NCI-H1105 (cell line): Measurements from ENCODE around the gene SH3GL2.
A peak's percentile ranks its signal among the peaks of the same experiment; 100 is the strongest.
"Not testable (repeated sequence)": the region's sequence is repeated elsewhere in the genome, so short reads cannot be mapped to it uniquely, and the experiment has no call there.

Experiments used
- DNase-seq: peaks from one replicate; lab custom pipeline; 2025; lab: John Stamatoyannopoulos, UW

SH3GL2 gene

DNA sequence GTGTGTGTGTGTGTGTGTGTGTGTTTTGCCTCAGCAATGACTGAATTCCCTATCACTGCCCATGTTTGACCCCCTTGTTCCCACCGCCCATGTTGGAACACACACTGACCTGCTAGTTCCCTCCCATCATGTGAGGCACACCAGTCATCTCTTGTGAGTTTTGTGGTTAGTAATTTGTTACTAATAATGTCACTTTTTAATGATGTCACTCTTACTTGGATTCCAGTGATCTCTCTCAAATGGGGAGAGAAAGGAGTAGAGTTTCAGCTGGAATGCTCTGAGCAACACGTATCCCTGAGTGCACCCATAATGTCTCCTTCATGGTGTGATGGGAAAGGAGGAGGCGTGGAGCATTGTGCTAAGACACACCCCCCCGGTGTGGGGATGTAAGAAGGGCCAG is 172.6 kb downstream of the SH3GL2 start:
- DNase-seq = no peak

DNA sequence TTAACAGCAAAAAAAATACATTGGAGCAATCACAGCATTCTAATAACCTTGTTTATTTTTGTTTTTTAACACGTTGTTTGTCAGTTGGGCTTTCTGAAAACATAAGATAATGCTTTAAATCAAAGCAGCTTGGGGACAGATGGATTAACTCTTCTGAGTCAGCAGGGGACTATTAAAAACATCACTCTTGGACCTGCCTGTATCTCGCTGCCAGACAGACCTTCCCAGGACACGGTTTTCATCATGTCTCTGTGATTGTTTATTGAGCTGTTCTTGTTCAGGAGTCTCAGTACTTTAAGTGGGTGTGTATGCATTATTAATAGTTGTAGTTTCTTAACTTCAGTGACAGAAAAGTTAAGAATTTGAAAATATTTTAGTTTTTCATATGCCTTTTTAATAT is 173.2 kb downstream of the SH3GL2 start:
- DNase-seq = no peak

DNA sequence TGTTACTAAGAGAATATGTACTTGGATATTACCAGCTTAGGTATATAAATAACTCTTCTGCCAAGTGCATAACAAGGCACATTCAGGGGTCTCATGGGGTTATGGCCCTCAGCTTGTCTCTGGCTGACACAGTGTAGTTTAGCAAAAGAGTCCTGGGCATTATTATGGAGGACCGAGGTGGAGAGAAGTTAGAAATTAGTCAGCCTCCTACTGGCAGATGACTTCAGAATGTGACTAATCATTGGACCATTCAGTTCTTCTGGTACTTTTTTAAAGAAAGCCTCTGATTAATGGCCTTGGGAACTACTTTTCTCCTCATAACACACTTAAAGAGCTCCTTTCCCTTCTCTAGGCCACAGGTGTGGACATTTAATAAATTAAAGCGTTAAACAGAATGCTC is 178.9 kb downstream of the SH3GL2 start:
- no peak for DNase-seq

DNA sequence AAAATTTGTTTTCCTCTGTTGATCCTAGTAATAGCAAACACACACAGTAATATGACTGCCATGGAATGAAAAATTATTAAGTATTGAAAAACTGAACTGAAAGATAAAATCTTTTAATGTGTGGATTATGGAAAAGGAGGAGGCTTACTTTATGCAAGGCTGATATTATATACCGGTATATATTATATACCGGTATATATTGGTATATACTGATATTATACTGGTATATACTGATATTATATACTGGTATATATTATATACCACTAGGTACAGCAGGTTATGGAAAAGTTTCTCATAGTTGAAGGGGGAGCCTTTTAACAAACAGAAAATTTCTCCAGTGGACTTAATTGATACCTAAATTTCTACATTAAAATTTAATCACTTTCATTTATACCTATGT is 181.4 kb downstream of the SH3GL2 start:
- DNase-seq = no peak

DNA sequence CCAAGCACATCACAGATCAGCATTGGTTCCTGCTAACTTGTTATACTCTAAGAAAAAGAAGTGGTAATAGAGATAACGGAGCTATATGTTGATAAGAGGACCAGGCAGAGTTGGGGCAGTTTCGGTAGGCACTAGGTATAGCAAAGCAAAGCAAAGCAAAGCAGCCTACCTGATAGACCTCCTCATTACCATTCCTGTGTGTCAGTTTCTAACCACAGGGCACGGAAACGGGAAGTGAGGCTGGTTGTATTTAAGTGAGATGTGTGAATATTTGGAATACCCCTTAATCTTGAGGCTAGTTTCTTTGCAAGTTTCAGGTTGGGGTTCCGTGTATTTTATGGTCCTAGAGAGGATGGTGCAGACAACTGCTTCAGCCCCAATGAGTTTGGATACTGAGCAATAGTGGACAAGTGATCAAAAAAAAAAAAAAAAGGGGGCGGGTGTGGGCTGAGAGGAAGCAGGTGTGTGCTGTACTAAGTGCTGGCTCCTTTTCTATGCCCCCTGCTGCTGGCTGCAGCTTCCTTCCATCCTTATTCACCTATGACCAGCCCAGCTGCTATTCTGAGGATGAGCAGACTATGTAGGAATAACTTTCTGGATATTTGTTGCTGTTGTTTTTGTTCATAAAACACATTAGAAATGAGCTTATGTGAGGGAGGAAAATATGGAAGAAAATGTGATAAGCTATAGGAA is 183.3 kb downstream of the SH3GL2 start:
- no peak for DNase-seq

DNA sequence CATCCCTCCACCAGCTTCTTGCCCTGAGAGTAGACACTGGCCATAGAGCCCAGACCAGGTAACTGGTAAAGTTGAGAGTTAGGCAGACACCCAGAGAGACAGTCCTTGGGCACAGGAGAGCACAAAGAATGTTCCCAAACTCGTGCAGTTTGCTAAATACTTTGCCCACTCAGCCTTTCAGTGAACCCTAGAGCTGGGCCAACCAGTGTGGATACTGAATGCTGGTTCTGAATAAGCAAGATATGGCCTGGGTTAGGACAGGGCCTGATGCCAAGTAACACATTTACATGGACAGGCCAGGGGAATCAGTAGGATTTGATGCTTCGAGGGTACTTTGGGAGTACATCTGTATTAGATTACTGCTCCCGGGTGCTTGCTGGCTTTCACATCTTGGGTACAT is 185.4 kb downstream of the SH3GL2 start:
- no peak for DNase-seq

DNA sequence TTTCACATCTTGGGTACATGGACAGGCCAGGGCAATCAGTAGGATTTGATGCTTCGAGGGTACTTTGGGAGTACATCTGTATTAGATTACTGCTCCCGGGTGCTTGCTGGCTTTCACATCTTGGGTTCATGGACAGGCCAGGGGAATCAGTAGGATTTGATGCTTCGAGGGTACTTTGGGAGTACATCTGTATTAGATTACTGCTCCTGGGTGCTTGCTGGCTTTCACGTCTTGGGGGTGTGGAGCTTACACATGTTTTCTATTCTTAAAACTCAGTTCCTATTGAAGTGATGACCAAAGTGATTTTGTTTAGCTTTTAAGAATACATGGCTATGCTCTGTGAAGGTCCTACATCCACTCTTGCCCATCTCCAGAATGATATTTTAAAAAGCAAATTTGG is 186.3 kb downstream of the SH3GL2 start:
- not testable (repeated sequence) for DNase-seq

DNA sequence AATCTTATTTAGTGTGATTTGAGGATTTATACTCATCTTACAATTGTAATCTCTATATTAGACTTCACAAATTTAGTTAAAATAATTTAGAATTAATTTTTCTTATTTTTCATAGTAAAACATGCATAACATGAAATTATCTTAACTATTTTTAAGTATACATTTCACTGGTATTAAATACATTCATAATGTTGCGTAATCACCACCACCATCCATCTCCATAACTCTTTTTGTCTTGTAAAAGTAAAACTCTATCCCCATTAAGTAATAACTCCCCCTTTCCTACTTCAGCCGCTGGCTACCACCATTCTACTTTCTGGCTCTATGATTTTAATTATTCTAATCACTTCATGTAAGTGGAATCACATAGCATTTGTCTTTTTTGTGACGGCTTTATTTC is 193.4 kb downstream of the SH3GL2 start:
- no peak for DNase-seq

DNA sequence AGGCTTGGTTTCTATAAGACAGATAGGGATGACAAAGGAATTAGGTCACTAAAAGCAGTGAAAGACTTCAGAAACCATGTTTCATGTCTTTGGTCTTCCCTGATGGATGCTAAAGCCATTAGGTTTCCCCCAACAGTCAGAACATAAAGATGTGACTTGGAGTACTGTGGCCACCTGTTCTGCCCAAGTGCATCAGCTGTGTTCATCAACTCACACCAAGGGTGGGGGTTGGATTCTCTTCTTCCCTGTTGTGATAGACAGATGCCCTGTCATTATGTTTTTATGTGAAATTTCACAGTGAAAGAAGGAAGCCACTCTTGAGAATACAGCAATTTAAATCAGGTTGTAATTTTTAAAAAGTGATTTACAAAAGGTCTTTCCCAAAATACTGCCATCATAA is 196.8 kb downstream of the SH3GL2 start:
- DNase-seq = no peak

DNA sequence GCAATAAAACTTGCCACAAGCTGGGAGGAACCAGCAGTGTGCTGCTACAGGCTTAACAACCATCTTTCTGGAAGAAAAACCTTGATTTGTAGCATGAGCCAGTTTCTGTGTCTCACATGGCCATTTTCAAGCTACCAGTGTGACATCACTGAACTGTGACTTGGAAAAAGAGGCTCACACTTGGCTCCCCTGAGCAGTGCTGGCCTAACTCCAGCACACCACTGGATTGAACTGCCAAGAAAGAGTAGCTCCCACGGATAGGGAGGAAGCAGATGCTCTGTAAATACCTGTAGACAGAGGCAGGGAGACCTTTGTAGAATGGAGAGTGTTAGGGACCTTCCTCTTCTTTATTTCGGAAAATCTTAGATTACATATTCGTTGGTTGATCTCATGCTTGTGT is 197.9 kb downstream of the SH3GL2 start:
- no peak for DNase-seq

DNA sequence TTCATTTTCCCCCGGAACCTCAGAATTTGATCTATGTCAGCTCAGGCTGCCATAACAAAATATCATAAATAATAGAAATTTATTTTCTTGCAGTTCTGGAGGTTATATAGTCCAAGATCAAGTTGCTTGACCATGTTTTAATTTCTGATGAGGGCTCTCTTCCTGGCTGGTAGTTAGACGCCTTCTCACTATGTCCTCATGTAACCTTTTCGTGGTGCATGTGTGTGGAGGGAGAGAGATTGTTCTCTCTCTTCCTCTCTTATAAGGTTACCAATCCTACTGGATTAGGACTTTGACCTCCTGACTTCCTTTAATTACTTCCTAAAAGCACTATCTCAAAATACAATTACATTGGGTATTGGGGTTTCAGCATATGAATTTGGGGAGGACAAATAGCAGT is 198.6 kb downstream of the SH3GL2 start:
- no peak for DNase-seq

DNA sequence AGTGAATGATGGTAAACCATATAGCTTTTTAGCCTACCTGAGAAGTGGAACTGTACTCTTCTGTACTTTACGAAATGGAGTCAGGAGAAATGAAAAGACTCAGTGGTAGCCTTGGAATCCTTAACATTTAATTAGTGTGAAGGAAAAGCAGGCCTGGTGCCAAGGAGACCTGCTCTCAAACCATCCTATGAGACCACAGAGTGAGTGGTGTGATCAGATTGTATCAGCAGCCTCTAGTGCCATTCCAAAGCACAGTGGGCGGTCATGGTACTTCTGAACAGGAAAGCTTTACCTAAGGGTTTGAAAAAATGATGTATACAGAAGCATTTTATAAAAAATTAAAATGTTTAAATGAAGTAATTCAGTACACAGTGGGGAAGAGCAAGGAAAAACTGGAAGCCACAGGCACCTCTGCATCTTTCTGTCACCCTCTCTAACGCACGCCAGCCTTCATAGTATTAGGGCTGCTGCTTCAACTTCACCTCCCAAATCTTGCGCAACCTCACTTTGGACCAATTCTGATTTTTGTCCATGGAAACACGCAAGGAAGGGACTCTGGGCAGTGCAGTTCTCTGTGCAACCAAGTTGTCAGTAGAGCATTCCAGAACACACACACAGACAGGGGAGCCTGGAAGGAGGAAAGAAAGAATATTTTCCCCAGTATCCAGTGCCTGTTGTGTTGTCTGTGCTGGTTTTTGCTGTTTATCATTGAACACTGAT is 203.7 kb downstream of the SH3GL2 start:
- DNase-seq = no peak

DNA sequence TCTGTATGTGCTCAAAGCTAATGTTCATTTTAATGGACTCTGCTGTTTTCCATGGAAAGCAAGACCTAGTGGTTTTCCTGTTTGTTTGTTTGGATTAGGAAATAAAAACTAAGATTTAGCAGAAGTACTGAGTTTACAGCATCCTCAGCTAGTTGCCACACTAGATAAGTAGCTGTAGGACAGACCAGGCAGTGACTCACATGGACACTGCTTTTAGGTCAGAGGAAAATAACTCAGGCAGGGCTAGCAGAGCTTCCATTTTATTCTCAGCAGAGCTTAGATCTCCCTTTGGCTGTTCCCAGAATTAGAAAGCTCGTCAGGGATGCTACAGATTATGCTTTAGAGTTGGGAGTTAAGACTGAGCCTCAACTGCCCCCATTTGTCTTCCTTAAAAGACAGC is 204.4 kb downstream of the SH3GL2 start:
- DNase-seq = no peak

DNA sequence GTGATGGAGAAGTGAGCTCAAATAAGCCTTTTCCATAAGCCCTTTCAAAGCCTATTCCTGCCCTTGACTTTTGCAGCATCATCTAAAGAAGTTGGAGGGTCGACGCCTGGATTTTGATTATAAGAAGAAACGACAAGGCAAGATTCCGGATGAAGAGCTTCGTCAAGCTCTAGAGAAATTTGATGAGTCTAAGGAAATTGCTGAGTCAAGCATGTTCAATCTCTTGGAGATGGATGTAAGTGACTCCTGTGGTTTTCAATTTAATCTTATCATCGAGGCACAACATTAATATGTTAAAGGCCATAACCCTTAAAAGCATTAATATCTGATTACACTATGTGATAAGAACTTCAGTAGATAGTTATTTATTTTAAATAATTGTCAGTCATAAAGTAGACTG is 210.4 kb downstream of the SH3GL2 start:
- no peak for DNase-seq

DNA sequence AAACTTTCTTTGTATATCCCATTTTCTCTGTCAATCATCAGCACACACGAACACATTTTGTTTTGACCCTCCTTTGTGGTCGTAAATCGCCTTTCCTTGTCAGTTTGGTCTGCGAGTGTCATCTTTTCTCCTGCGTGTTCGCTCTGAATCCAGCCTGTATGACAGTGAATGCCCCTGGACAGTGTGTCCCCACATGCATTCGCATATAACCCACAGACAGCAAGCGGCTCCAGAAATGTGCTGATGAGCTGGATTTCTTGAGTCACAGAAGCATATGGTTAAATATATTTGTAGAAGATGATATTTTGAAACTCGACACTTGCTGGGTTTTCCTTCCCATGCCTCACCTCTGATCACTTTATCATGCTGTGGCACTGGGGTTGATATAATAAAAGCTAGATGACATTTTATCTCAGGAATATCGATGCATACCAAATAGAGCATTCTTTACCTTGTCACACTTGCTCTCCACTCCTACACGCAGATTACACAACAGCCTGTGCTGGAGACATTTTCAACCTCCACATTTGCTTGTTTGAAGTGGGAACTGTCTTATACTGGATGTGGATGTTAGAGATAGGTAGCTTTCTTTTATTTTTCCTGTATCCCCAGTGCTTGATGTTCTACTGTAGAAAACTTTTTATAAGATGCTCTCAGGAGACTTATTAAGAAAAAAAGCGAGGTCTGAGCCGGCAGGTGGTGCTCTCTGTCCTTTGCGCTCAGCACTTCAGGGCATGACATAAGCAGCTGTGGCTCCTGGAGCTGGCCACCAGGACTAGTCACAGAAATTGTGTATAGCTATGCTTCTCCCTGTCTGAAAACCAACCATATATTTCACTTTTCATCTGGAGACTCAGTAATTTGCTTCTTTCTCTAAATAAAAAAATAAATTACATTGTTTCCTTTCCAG is 215.1 kb downstream of the SH3GL2 start:
- DNase-seq = no peak

DNA sequence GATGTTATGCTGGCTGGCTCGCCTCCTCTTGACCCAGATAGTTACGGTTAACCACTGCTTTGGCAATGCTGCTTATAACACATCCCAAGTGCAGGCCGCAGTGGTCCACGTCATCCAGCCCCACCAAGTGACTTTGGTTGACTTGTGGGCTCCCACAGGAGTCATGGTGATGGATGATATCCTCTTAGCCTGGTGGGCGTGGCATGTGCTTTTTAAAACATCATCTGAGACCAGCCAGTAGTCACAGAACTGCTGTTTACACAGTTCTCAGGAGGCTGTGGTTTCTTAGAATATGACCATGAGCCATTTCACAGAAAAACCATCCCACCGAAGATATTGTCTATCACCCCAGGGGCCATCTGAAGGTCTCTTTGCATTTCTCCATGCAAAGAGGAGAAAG is 216.9 kb downstream of the SH3GL2 start:
- DNase-seq = no peak

DNA sequence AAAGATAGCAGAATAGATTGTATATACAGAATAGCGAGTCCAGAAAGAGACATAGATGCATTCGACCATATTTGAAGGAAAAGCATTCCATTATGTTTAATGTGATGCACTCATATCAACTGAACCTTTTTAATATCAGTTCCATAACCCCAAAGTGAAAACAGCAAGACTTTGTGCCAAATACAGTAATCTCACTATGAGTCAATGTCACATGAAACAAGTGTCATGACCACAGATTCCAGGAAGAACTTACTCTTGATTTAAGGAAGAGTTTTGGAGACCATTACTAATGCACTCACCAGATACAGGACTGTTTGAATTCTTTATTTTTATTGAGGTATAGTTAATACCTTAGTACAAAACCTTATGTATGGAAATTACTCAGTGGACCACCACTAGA is 220.5 kb downstream of the SH3GL2 start:
- no peak for DNase-seq

DNA sequence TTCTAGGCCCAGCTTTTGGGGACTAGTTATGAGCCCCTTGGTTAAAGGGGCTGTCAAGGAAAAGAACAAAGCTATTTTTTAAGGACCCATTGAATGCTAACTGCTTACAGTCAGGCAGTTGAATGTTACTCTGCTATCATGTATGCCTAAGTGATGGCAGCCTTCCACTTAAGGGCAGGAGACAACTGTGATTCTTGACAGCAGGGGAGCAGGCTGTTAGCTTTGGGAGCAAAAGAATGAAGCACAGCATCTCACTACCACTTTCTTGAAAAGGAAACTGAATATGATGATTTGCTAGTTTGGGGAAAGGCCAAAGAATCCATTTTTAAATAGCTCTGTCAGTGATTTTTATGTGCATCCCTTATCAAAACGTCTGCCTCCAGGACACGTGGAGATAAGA is 221.6 kb downstream of the SH3GL2 start:
- DNase-seq = no peak

DNA sequence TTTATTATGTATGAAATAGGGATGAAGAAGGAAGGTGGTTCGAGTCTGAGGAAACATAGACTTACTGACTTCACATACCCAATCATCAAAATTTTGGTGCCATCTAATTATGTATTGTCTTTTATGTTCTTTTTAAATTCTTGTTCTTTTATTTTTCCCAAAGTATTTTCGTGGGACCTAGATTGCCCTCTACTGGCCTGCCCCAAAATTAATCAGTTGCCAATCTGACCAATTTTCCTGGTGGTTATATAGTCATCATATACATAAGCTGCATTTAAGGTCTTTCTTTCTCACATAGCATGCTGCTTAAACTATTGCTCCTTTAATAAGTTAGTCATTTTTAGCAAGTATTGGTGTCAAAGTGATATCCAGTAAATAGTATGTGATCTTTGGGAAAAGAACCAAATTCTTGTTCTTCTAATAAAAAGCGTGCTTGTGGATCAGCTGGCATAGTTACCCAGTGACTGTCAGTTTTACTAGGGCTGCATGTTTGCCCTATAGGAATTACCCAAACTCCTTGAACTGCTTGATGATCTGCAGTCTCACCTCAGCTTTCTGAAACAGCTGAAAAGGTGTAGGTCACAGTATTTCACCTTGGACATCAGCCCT is 223.5 kb downstream of the SH3GL2 start:
- DNase-seq = peak; percentile 5

DNA sequence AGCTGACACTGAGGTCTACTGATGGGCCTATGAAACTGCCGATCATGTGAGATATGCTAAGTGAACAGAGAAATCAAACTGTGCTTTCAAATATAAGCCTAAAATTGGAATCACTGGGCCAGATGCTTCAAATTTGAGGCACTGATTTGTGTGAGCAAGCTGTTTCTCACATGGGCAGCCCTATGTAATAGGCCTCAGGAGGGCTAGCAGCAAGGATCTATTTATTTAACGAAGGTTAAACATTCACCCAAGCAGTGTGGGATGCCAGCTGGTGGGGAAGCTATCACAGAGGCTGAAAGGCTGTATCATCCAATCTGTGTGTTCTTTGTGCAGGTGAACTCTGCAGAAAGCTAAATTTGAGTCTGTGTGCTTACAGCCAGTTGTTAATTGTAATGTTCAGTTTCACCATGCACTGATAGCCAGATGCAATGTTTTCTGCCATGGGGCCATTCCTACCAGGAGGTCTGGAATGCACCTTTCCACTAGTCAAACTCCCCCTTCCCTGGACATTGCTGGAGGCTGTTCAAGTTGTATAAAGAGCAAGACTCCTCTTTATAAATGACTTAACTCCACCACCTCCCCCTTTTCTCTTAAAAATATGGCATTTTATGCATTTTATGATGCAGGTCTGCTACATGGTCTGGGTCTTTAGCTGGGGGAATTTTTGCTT is 228.9 kb downstream of the SH3GL2 start:
- DNase-seq = no peak

DNA sequence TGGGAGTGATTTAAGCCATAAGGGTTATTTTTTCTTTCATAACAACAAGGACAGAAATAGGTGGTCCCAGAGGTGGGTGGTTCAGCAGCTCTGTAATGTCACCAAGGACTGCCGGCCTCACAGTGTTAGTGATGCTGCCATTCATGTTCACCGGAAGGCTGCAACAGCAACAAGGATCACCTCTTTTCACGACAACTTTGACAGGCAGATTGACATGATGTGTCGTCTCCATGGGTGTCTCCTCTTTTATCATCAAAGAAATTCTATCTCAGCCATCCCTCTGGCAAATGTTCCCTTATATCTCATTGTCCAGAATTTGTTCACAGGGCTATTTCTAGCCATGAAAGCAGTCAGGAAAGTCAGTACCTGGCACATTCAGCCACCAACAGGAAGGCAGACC is 231.5 kb downstream of the SH3GL2 start:
- no peak for DNase-seq
